ENCODE measurements around the gene AGPAT4.
A peak's percentile ranks its signal among the peaks of the same experiment; 100 is the strongest.

AGPAT4 gene

DNA sequence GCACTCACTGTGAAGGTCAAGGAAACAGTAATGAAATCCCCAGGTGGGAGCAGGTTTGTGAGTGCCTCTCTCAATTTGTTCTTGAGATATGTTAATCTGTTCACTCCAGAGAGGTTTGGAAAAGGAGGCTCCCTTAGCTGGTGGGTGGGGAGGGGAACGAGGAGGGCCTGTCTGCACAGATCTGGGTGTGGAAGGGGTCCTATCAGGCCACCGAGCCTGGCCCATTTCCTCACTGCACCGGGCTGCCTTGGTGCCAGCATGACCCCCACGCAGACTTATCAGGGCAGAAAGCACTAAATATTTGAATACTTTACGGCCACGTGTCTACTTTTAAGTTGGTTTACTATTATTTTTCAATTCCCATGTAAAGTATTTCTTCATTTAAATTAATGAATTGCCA is 8.3 kb downstream of the AGPAT4 start:
- no peaks in the 10 kb centered on the region for H3K9me3 Mint-ChIP-seq
- peaks cover 3% of the 10 kb centered on the region for H3K27me3 Mint-ChIP-seq (ENCODE audit: low read depth)
- H3K4me1 Mint-ChIP-seq: peaks cover 19% of the 10 kb centered on the region
- H3K27ac Mint-ChIP-seq: no peak overlapping the region
- H3K36me3 Mint-ChIP-seq (ENCODE audit: low read depth): peaks cover 43% of the 10 kb centered on the region
- no peak overlapping the region for H3K4me3 Mint-ChIP-seq
- TF ChIP-seq CTCF (IDR thresholded peaks at IDR 0.05; ENCODE audit: unreplicated experiment in 3 of 3): no peak

- Mint-ChIP-seq H3K36me3 (ENCODE audit: low read depth) (peaks cover 47% of the 10 kb centered on the region), H3K9me3 (no peaks in the 10 kb centered on the region), H3K27me3 (ENCODE audit: low read depth) (peaks cover 3% of the 10 kb centered on the region), H3K4me3 (no peak overlapping the region), H3K27ac (no peak overlapping the region), H3K4me1 (peaks cover 19% of the 10 kb centered on the region)
- TF ChIP-seq CTCF (IDR thresholded peaks at IDR 0.05; ENCODE audit: unreplicated experiment in 3 of 3): no peak
These were observed 9.7 kb downstream of the AGPAT4 start for GRCh38 chr6:161264181-161264580.

GRCh38 chr6:161261816-161262215 is 12.0 kb downstream of the AGPAT4 start:
- Mint-ChIP-seq H3K27ac (no peak overlapping the region), H3K4me1 (peaks cover 24% of the 10 kb centered on the region), H3K9me3 (no peaks in the 10 kb centered on the region), H3K4me3 (no peak overlapping the region), H3K36me3 (ENCODE audit: low read depth) (peaks cover 44% of the 10 kb centered on the region), H3K27me3 (ENCODE audit: low read depth) (peaks cover 3% of the 10 kb centered on the region)
- TF ChIP-seq CTCF (IDR thresholded peaks at IDR 0.05; ENCODE audit: unreplicated experiment in 3 of 3): no peak

DNA sequence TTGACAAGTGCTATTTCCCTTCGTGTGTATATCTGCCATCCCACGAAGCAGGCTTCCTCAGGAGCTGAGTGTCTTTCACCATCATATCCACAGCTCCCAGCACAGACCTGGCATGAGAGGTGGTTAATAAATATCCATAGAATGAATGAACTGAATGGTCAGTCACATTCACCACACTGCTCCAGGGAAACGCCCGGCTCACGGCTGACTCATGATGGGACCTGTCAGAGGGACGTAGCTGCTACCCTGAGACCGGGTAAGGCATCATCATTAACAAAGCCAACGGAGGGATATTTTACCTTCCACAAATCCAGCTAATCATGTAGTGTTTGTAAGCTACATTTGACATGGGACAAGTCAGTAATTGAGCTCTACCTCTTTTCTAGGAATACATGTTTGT is 12.5 kb downstream of the AGPAT4 start:
- Mint-ChIP-seq H3K4me1 (peaks cover 23% of the 10 kb centered on the region), H3K27ac (no peak overlapping the region), H3K36me3 (ENCODE audit: low read depth) (peaks cover 42% of the 10 kb centered on the region), H3K27me3 (ENCODE audit: low read depth) (peaks cover 3% of the 10 kb centered on the region), H3K9me3 (no peaks in the 10 kb centered on the region), H3K4me3 (no peak overlapping the region)
- no peak for TF ChIP-seq CTCF (IDR thresholded peaks at IDR 0.05; ENCODE audit: unreplicated experiment in 3 of 3)

- TF ChIP-seq CTCF (IDR thresholded peaks at IDR 0.05; ENCODE audit: unreplicated experiment in 3 of 3): no peak
- peaks cover 48% of the 10 kb centered on the region for H3K36me3 Mint-ChIP-seq (ENCODE audit: low read depth)
- peaks cover 3% of the 10 kb centered on the region for H3K27me3 Mint-ChIP-seq (ENCODE audit: low read depth)
- H3K27ac Mint-ChIP-seq: no peak overlapping the region
- H3K9me3 Mint-ChIP-seq: no peaks in the 10 kb centered on the region
- H3K4me1 Mint-ChIP-seq: peaks cover 28% of the 10 kb centered on the region
- H3K4me3 Mint-ChIP-seq: no peak overlapping the region
These were observed 14.6 kb downstream of the AGPAT4 start for GRCh38 chr6:161259302-161259701.

GRCh38 chr6:161257793-161258457 is 15.9 kb downstream of the AGPAT4 start:
- H3K4me3 Mint-ChIP-seq: peak overlapping the region in 2 of 3 experiments; percentile 15 to 31

More at GRCh38 chr6:161257793-161258457, 15.9 kb downstream of the AGPAT4 start:
- no peak for TF ChIP-seq CTCF (IDR thresholded peaks at IDR 0.05; ENCODE audit: unreplicated experiment in 3 of 3)
- H3K27ac Mint-ChIP-seq: peak overlapping the region in 2 of 3 experiments; percentile 82 to 93
- peaks cover 50% of the 10 kb centered on the region for H3K36me3 Mint-ChIP-seq (ENCODE audit: low read depth)
- H3K4me1 Mint-ChIP-seq: peaks cover 28% of the 10 kb centered on the region
- H3K9me3 Mint-ChIP-seq: no peaks in the 10 kb centered on the region
- H3K27me3 Mint-ChIP-seq (ENCODE audit: low read depth): no peaks in the 10 kb centered on the region
